Measurements from ENCODE around the gene SCG5. TPM values are rescaled to one million over a fixed set of nuclear protein-coding genes. Genes with fewer than 3 reads are reported as not detected.

Gene SCG5
- total RNA-seq, 1 donor from 2014 or later = 2.4 TPM

GRCh38 chr15:32723171-32723948, 81.8 kb downstream of the SCG5 start:
- no peak for DNase-seq (ENCODE audit: low read depth)

DNA sequence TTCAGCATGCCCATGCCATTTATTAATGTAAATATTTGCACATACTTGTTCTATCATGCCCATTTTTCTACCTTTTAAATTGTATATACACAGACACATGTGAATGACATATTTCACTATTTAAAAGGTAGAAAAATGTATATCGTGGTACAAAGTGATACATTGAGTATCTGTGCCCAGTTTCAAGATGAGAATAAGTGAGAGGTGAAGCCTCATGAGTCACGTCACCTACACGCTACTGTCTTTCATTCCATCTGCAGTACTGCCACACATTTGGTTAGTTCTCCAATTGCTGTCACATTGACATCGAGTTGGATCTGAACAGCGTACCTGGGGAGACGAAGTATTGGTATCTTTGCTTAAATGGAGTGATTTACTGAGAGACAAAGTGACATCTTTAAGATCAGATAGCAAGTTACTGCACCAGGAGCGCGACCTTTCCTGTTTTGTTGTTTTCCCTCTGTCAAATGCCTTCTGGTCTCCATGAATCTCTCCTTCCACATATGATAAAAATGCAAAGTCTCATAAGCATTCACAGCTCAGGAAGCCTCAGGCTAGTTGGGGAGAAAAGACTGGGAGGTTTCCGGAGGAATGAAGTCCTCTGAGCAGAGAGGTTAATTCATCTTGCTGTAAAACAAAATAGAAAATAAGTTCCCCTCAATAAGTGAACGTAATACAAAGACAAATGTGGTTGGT, 88.3 kb downstream of the SCG5 start:
- no peak for DNase-seq (ENCODE audit: low read depth)

GRCh38 chr15:32730677-32731654, 89.5 kb downstream of the SCG5 start:
- DNase-seq (ENCODE audit: low read depth) = peak; percentile 80

DNA sequence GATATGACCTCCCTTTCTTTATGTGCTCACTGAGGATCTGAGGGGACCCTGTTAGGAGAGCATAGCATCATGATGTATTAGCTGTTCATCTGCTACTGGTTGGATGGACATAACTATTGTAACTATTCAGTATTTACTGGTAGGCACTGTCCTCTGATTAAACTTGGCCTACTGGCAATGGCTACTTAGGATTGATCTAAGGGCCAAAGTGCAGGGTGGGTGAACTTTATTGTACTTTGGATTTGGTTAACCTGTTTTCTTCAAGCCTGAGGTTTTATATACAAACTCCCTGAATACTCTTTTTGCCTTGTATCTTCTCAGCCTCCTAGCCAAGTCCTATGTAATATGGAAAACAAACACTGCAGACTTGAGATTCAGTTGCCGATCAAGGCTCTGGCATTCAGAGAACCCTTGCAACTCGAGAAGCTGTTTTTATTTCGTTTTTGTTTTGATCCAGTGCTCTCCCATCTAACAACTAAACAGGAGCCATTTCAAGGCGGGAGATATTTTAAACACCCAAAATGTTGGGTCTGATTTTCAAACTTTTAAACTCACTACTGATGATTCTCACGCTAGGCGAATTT, 91.2 kb downstream of the SCG5 start:
- no peak for DNase-seq (ENCODE audit: low read depth)

DNA sequence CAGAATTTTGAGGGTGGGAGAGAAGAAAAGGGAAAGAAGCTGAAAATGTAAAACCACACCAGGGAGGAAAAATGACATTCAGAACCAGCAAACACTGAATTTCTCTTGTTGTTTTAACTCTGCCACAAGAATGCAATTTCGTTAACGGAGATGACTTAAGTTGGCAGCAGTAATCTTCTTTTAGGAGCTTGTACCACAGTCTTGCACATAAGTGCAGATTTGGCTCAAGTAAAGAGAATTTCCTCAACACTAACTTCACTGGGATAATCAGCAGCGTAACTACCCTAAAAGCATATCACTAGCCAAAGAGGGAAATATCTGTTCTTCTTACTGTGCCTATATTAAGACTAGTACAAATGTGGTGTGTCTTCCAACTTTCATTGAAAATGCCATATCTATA, 91.8 kb downstream of the SCG5 start:
- peak; percentile 45 for DNase-seq (ENCODE audit: low read depth)

- no peak for DNase-seq (ENCODE audit: low read depth)
Measured at GRCh38 chr15:32735989-32736700, 94.6 kb downstream of the SCG5 start.

DNA sequence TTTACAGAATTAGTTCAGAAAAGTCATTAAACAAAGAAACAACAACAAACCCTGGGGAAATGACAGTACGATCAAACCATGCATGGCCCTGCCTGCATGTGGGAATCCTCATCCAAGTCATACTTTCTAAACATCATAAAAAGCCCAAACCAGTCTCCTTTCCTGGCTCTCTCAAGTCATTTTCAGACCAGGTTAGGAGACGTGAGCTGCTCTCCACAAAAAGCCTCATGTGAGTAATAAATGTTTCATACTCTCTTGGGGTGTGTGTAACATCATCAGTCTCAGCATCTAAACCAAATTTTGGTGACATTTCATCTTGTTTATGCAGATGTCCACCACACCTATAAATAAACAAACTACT, 95.2 kb downstream of the SCG5 start:
- no peak for DNase-seq (ENCODE audit: low read depth)

DNA sequence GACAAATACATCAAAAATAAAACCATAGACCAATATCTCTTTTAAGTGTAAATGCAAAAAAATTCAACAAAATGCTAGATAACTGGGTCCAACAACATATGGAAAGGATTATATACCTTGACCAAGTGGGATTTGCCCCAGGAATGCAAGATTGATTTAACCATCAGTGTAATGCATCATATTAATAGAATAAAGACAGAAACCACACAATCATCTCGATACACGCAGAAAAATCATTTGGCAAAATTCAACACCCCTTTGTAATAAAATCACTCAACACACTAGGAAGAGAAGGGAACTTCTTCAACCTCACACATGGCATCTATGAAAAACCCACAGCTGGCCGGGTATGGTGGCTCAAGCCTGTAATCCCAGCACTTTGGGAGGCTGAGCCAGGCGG, 95.8 kb downstream of the SCG5 start:
- no peak for DNase-seq (ENCODE audit: low read depth)

DNA sequence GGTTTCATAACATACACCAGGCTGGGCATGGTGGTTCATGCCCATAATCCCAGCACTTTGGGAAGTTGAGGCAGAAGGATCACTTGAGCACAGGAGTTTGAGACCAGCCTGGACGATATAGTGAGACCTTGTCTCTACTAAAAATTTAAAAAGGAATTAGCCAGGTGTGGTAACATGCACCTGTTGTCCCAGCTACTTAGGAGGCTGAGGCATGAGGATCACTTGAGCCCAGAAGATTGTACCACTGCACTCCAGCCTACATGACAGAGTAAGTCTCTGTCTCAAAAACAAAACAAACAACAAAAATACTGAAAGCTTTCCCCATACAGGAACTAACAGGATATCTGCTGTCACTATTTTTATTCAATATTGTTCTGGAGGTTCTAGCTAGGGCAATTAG, 97.2 kb downstream of the SCG5 start:
- DNase-seq (ENCODE audit: low read depth) = no peak

GRCh38 chr15:32739522-32740063, 98.1 kb downstream of the SCG5 start:
- no peak for DNase-seq (ENCODE audit: low read depth)

DNA sequence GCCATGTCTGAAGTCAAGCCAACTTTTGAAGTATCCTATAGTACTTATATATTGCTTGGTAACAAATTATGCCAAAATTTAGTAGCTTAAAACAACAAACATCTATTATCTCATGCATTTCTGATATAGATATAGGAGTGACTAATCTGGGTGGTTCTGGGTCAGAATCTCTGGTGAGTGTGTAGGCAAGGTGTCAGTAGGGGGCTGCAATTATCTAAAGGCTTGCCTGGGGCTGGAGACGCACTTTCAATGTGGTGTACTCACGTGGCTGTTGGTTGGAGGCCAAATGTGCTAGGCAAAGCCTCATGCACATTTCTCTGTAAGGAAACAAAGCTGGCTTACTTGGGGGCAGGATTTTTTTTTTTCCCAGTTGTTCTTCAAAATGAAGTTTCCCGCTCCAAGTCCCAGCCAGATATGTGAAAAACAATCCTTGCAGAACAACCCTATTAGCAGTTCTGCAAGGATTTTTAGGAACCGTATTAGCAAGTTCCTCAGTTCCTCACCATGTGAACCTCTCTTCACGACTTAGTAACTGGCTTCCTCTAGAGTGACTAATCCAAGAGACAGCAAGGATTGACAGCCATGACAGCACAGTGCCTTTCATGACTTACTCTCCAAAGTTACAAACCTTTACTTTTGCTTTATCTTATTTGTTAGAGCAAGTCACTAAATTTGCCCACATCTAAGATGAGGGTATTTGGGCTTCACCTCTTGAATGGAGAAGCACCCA, 102.1 kb downstream of the SCG5 start:
- no peak for DNase-seq (ENCODE audit: low read depth)

- no peak for DNase-seq (ENCODE audit: low read depth)
Measured at GRCh38 chr15:32746116-32746857, 104.8 kb downstream of the SCG5 start.

Other genes with a start within 250 kb of the SCG5 start
- gene GOLGA8K, start 238.4 kb upstream of the SCG5 start, total RNA-seq = 0.40 TPM in 1 of 2 replicates, not detected in the other
- gene GOLGA8O, start 186.1 kb upstream of the SCG5 start, total RNA-seq = 0.20 TPM in 1 of 2 replicates, not detected in the other
- 0.35 and 2.7 TPM in 2 replicates for gene GOLGA8N, start 48.3 kb upstream of the SCG5 start, total RNA-seq
- 4.5 and 14.1 TPM in 2 replicates for gene ARHGAP11A, start 26.2 kb upstream of the SCG5 start, total RNA-seq
- gene GREM1, start 76.3 kb downstream of the SCG5 start, total RNA-seq = 4.2 and 9.7 TPM in 2 replicates